SK-N-SH (cell line): ENCODE measurements around the gene CELSR1. TPM values are rescaled to one million over a fixed set of nuclear protein-coding genes. Genes with fewer than 3 reads are reported as not detected.

Source experiments
- CTCF ChIA-PET: fragments of 300-600, 350-600 bp; formaldehyde crosslinking; extraction: SDS; loops from one replicate; lab custom pipeline; 2021; lab: Yijun Ruan, JAX
- POLR2A ChIA-PET: fragments of 350-600 bp; sonication (Branson Sonifier 250); formaldehyde crosslinking; extraction: SDS; loops from one replicate; lab custom pipeline; 2020; ENCODE audit warnings: antibody characterized with exemption, inconsistent platforms; lab: Yijun Ruan, JAX
- DNase-seq: peaks from one replicate; pipeline ENCODE4 v3.0.0; 2012
- H2AFZ ChIP-seq: fragments of 200-600 bp; sonication (generic); 2 replicates; pipeline ENCODE4 v1.8.1; 2016; ENCODE audit warnings: antibody characterized with exemption, mild to moderate bottlenecking, low read depth
- H3F3A ChIP-seq: fragments of 200-600 bp; sonication (generic); replicated peaks from 2 replicates; pipeline ENCODE3; 2016; ENCODE audit warnings: antibody characterized with exemption, mild to moderate bottlenecking; ENCODE audit not compliant: insufficient read depth
- H3K27ac ChIP-seq, 2 experiments: fragments of 200-500 bp in 1 of 2; fragments of 200-600 bp in 1 of 2; sonication (Bioruptor generic) in 1 of 2; sonication (generic), shearing (Covaris generic) in 1 of 2; 2 replicates each; pipeline versions ENCODE4 v1.5.1 to v1.6.1; 2014 to 2016; ENCODE audit warnings: low read depth in 2 of 2, inconsistent platforms in 1 of 2, low read length in 1 of 2, mild to moderate bottlenecking in 1 of 2, mixed read lengths in 1 of 2
- H3K27me3 ChIP-seq: fragments of 200-600 bp; sonication (generic), shearing (Covaris generic); 2 replicates; pipeline ENCODE4 v1.6.1; 2016; ENCODE audit warnings: mixed run types; ENCODE audit not compliant: insufficient read depth
- H3K36me3 ChIP-seq, 2 experiments: fragments of 200-500 bp in 1 of 2; fragments of 200-600 bp in 1 of 2; sonication (Bioruptor generic) in 1 of 2; sonication (generic) in 1 of 2; replicated peaks in 1 of 2; 2 replicates each; pipeline versions ENCODE3 to v1.5.1; 2014 to 2016; ENCODE audit warnings: low read length in 1 of 2, mild to moderate bottlenecking in 1 of 2; ENCODE audit not compliant: insufficient read depth in 2 of 2, control insufficient read depth in 1 of 2
- H3K4me1 ChIP-seq, 2 experiments: fragments of 200-500 bp in 1 of 2; fragments of 200-600 bp in 1 of 2; sonication (Bioruptor generic) in 1 of 2; sonication (generic), shearing (Covaris generic) in 1 of 2; 2 replicates each; pipeline versions ENCODE4 v1.5.1 to v1.6.1; 2014 to 2016; ENCODE audit warnings: low read depth in 1 of 2, low read length in 1 of 2, mixed run types in 1 of 2; ENCODE audit not compliant: insufficient read depth in 2 of 2, control insufficient read depth in 1 of 2
- H3K4me2 ChIP-seq: fragments of 200-600 bp; sonication (generic), shearing (Covaris generic); 2 replicates; pipeline ENCODE4 v1.6.1; 2017; ENCODE audit warnings: mixed run types
- H3K4me3 ChIP-seq, 2 experiments: fragments of 200-500 bp in 1 of 2; fragments of 200-600 bp in 1 of 2; sonication (Bioruptor generic) in 1 of 2; sonication (generic), shearing (Covaris generic) in 1 of 2; 2 replicates each; pipeline versions ENCODE4 v1.5.1 to v1.8.1; 2014 to 2016; ENCODE audit warnings: low read depth in 2 of 2, inconsistent platforms in 1 of 2, low read length in 1 of 2, mild to moderate bottlenecking in 1 of 2, mixed read lengths in 1 of 2, moderate library complexity in 1 of 2
- H3K79me2 ChIP-seq: fragments of 200-600 bp; sonication (generic); 2 replicates; pipeline ENCODE4 v1.8.1; 2017; ENCODE audit warnings: mild to moderate bottlenecking; ENCODE audit not compliant: insufficient read depth
- H3K9ac ChIP-seq: fragments of 200-600 bp; sonication (generic); 2 replicates; pipeline ENCODE4 v1.6.1; 2017; ENCODE audit warnings: mixed run types
- H3K9me2 ChIP-seq: fragments of 200-600 bp; sonication (generic); 2 replicates; pipeline ENCODE4 v1.6.1; 2017; ENCODE audit warnings: mixed run types
- H3K9me3 ChIP-seq: fragments of 200-600 bp; sonication (generic); 2 replicates; pipeline ENCODE4 v1.6.1; 2017; ENCODE audit warnings: mixed run types, mild to moderate bottlenecking, moderate library complexity
- H4K20me1 ChIP-seq: fragments of 200-600 bp; sonication (generic); 2 replicates; pipeline ENCODE4 v1.6.1; 2017; ENCODE audit warnings: mild to moderate bottlenecking, mixed run types; ENCODE audit not compliant: insufficient read depth
- CHD2 ChIP-seq: fragments of 150-350 bp; IDR thresholded peaks from 2 replicates; pipeline ENCODE4 v1.6.1; 2018; ENCODE audit warnings: low read length; ENCODE audit not compliant: partially characterized antibody
- ELF1 ChIP-seq: IDR thresholded peaks from 2 replicates; pipeline ENCODE4 v1.4.0; 2012
- EZH2phosphoT487 ChIP-seq: fragments of 200-600 bp; sonication (generic); IDR thresholded peaks from 2 replicates; pipeline ENCODE4 v1.6.1; 2017; ENCODE audit warnings: low read depth, mixed run types, mild to moderate bottlenecking, antibody characterized with exemption, moderate library complexity, borderline replicate concordance
- GABPA ChIP-seq: IDR thresholded peaks from 2 replicates; pipeline ENCODE4 v1.4.0; 2012; ENCODE audit warnings: low read depth, mild to moderate bottlenecking
- GATA2 ChIP-seq: sonication (generic); formaldehyde crosslinking; IDR thresholded peaks from 2 replicates; pipeline ENCODE4 v1.5.0; 2020; ENCODE audit warnings: mild to moderate bottlenecking, missing genetic modification reagents
- JUND ChIP-seq: IDR thresholded peaks from 2 replicates; pipeline ENCODE4 v1.4.0; 2012
- MEF2A ChIP-seq: IDR thresholded peaks from 2 replicates; pipeline ENCODE4 v1.4.0; 2012; ENCODE audit warnings: low read depth, borderline replicate concordance
- RCOR1 ChIP-seq: fragments of 150-350 bp; IDR thresholded peaks from 2 replicates; pipeline ENCODE4 v1.6.1; 2017; ENCODE audit warnings: antibody characterized with exemption, low read length
- TCF12 ChIP-seq: IDR thresholded peaks from 2 replicates; pipeline ENCODE4 v1.4.0; 2012
- TEAD4 ChIP-seq: IDR thresholded peaks from 2 replicates; pipeline ENCODE4 v1.4.0; 2012; ENCODE audit warnings: mild to moderate bottlenecking, borderline replicate concordance; ENCODE audit not compliant: insufficient read depth
- YY1 ChIP-seq: IDR thresholded peaks from 2 replicates; pipeline ENCODE4 v1.4.0; 2012; ENCODE audit warnings: low read depth, mild to moderate bottlenecking
- WGBS: methylation state at CpG from one replicate; pipeline ENCODE4 v1.1.6; 2017; ENCODE audit warnings: low lambda C conversion rate; 5-methylcytosine and 5-hydroxymethylcytosine counted together
- polyA plus RNA-seq, 3 experiments: library from polyadenylated mRNA; depleted of rRNA; stranded (reverse); fragments of >200 nt; gene quantifications; 2 replicates each; pipeline ENCODE4 v1.2.3, GENCODE V29; 2012
- TF ChIP-seq, protein P1 (sequence below): fragments of 150-350 bp; IDR thresholded peaks from 2 replicates; pipeline ENCODE4 v1.6.1; 2017; ENCODE audit warnings: antibody characterized with exemption, low read length, low read depth, borderline replicate concordance
- TF ChIP-seq, protein P2 (sequence below): IDR thresholded peaks from 2 replicates; pipeline ENCODE4 v1.4.0; 2012; ENCODE audit warnings: low read depth
- TF ChIP-seq, protein P3 (sequence below): IDR thresholded peaks from 2 replicates; pipeline ENCODE4; 2012
- TF ChIP-seq, protein P4 (sequence below): fragments of 200-600 bp; sonication (generic); IDR thresholded peaks from 2 replicates; pipeline ENCODE4 v1.6.1; 2017; ENCODE audit warnings: antibody characterized with exemption, mild to moderate bottlenecking, moderate library complexity

CELSR1 gene
- polyA plus RNA-seq, 1 of the 3 experiments (the other 2 are of a cell fraction), result 5.0 TPM

DNA sequence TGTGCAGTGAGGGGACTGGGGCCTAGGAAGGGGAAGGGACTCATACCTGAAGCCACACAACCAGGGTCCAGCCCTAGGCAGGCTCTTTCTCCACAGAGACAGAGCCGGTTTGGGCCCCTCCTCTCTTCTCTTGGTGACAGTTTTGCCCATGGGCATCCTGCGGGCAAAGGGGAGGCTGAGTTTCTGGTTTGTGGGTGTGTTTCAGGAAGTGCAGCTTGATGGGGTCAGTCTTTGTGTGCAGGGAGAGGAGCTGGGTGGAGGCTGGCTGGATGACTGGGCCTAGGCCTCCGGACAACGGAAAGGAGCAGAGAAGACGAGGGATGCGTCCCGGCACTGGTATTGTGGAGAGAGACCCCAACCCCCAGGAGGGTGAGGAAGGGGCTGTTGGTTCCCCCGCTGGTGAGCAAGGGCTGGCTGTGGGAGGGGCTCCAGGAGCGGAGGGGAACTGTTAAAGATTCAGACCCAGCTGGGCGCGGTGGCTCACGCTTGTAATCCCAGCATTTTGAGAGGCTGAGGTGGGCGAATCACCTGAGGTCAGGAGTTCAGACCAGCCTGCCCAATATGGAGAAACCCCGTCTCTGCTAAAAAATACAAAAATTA, 23.4 kb upstream of the CELSR1 start:
- no peaks in the 10 kb centered on the region for H3K9me3 ChIP-seq

DNA sequence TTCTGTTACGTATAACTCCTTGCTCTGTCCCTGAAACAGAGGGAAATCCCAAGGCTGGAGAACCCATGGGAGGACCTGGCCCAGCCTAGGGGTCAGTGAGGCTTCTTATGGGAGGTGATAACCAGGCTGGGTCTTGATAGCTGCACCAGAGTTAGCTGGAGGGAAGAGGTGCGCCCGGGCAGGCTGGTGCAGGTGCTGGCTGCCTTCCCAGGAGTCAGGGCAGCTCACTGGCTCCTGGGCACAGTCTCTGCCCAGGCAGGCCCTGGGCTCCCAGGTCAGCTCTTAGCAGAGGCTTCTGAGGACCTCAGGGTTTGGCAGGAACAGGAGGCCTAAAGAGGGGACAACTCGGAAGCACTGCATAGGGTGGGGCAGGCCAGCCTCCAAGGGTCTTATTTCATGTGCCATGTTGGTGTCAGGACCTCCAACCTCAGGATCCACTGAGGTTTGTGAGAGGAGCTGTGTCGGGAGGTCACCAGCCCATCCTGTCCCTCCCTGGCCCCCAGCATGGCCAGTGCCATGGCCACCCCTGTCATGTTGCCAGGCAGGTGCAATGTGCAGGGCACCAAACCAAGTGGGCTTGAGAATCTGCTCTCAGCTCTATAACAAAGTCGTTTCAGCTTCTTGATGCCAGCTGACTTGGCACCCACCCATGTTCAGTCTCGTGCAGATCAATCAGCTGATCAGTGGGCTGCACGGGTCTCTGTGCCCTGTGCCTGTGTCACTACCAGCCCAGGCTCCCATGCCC, 20.5 kb upstream of the CELSR1 start:
- POLR2A ChIA-PET, result interaction anchor here (0.6 kb wide), 1 partner anchor 13 kb away, joined by 4 read pairs; no protein-coding TSS in a partner anchor
- H3K79me2 ChIP-seq, result no peaks in the 10 kb centered on the region
- H3K4me3 ChIP-seq, result no peak overlapping the region
- TF ChIP-seq JUND, result no peak
- TF ChIP-seq, protein P1, sequence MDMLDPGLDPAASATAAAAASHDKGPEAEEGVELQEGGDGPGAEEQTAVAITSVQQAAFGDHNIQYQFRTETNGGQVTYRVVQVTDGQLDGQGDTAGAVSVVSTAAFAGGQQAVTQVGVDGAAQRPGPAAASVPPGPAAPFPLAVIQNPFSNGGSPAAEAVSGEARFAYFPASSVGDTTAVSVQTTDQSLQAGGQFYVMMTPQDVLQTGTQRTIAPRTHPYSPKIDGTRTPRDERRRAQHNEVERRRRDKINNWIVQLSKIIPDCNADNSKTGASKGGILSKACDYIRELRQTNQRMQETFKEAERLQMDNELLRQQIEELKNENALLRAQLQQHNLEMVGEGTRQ, result no peak
- TF ChIP-seq RCOR1, result no peak
- no peak for TF ChIP-seq GABPA
- no peak for TF ChIP-seq ELF1
- TF ChIP-seq TCF12, result no peak
- no peak for TF ChIP-seq EZH2phosphoT487
- TF ChIP-seq, protein P2, sequence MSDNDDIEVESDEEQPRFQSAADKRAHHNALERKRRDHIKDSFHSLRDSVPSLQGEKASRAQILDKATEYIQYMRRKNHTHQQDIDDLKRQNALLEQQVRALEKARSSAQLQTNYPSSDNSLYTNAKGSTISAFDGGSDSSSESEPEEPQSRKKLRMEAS, result no peak
- TF ChIP-seq, protein P3, sequence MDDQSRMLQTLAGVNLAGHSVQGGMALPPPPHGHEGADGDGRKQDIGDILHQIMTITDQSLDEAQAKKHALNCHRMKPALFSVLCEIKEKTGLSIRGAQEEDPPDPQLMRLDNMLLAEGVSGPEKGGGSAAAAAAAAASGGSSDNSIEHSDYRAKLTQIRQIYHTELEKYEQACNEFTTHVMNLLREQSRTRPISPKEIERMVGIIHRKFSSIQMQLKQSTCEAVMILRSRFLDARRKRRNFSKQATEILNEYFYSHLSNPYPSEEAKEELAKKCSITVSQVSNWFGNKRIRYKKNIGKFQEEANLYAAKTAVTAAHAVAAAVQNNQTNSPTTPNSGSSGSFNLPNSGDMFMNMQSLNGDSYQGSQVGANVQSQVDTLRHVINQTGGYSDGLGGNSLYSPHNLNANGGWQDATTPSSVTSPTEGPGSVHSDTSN, result no peak
- no peak for TF ChIP-seq MEF2A
- TF ChIP-seq, protein P4, sequence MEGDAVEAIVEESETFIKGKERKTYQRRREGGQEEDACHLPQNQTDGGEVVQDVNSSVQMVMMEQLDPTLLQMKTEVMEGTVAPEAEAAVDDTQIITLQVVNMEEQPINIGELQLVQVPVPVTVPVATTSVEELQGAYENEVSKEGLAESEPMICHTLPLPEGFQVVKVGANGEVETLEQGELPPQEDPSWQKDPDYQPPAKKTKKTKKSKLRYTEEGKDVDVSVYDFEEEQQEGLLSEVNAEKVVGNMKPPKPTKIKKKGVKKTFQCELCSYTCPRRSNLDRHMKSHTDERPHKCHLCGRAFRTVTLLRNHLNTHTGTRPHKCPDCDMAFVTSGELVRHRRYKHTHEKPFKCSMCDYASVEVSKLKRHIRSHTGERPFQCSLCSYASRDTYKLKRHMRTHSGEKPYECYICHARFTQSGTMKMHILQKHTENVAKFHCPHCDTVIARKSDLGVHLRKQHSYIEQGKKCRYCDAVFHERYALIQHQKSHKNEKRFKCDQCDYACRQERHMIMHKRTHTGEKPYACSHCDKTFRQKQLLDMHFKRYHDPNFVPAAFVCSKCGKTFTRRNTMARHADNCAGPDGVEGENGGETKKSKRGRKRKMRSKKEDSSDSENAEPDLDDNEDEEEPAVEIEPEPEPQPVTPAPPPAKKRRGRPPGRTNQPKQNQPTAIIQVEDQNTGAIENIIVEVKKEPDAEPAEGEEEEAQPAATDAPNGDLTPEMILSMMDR, result no peak
- TF ChIP-seq, all 33 proteins: peak for 0
- Histone ChIP-seq H4K20me1 (no peaks in the 10 kb centered on the region), H3K4me1 (no peaks in the 10 kb centered on the region; a peak in 1 of 4 replicates), H3K9me2 (no peaks in the 10 kb centered on the region), H3K27me3 (no peaks in the 10 kb centered on the region), H3K36me3 (no peaks in the 10 kb centered on the region), H3K9me3 (no peaks in the 10 kb centered on the region), H3F3A (peaks cover 3% of the 10 kb centered on the region), H3K27ac (no peak overlapping the region), H3K9ac (no peak overlapping the region), H2AFZ (no peak overlapping the region), H3K4me2 (no peak overlapping the region)
- WGBS, result 100% methylated on average over 1 of the region's 8 CpGs
- no peak for DNase-seq
- CTCF ChIA-PET, result interaction anchor here (0.8 to 4.2 kb wide), 3 partner anchors 16 to 202 kb away, joined by 3 to 30 read pairs (median 4); no protein-coding TSS in a partner anchor

More for the DNA sequence above, 23.4 kb upstream of the CELSR1 start:
- Histone ChIP-seq H4K20me1 (no peaks in the 10 kb centered on the region), H3K36me3 (no peaks in the 10 kb centered on the region), H3K27me3 (no peaks in the 10 kb centered on the region), H2AFZ (no peak overlapping the region; the same call in 1 of the 2 replicates), H3F3A (peaks cover 3% of the 10 kb centered on the region), H3K9ac (no peak overlapping the region), H3K4me2 (no peak overlapping the region), H3K27ac (no peak overlapping the region), H3K4me3 (no peak overlapping the region), H3K9me2 (no peaks in the 10 kb centered on the region), H3K79me2 (no peaks in the 10 kb centered on the region), H3K4me1 (peaks cover 0 to 12% of the 10 kb centered on the region in 2 experiments; a peak in 1 of 4 replicates)
- 91% methylated on average over 14 of the region's 14 CpGs for WGBS
- ChIA-PET POLR2A (no interaction called here), CTCF (interaction anchor here (0.8 to 2.8 kb wide), 4 partner anchors 13 to 193 kb away, joined by 3 to 6 read pairs (median 4); no protein-coding TSS in a partner anchor)
- no peak for TF ChIP-seq YY1
- TF ChIP-seq GATA2, result no peak
- TF ChIP-seq CHD2, result no peak
- TF ChIP-seq JUND, result no peak
- no peak for TF ChIP-seq TEAD4
- no peak for DNase-seq
